Esophagus squamous epithelium (tissue), 5 donors: ENCODE data around the gene SPX. TPM values are rescaled to one million over a fixed set of nuclear protein-coding genes. Genes with fewer than 3 reads are reported as not detected.

ENCODE experiments used
- DNase-seq: peaks from one replicate; lab custom pipeline; 2025; lab: John Stamatoyannopoulos, UW
- H3K27ac ChIP-seq, 4 donors: fragments of 200-600 bp; sonication (generic); one replicate each; pipeline ENCODE4 v1.5.1; 2016 to 2019; ENCODE audit warnings: mild to moderate bottlenecking in 1 of 4
- H3K27me3 ChIP-seq, 4 donors: fragments of 200-600 bp; sonication (generic); 1 replicate in 3 of 4; 2 replicates in 1 of 4; pipeline versions ENCODE4 v1.5.1 to v1.6.0; 2017 to 2021; ENCODE audit warnings: antibody characterized with exemption in 1 of 4
- H3K36me3 ChIP-seq, 3 donors: fragments of 200-600 bp; sonication (generic); one replicate each; pipeline ENCODE4 v1.5.1; 2016 to 2019
- H3K4me1 ChIP-seq, 3 donors: fragments of 200-600 bp; sonication (generic); one replicate each; pipeline ENCODE4 v1.5.1; 2017 to 2019
- H3K4me3 ChIP-seq, 4 donors: fragments of 200-600 bp; sonication (generic); 1 replicate in 3 of 4; 2 replicates in 1 of 4; pipeline ENCODE4 v1.5.1; 2016 to 2019; ENCODE audit warnings: mild to moderate bottlenecking in 2 of 4, moderate library complexity in 1 of 4
- H3K9me3 ChIP-seq, 3 donors: fragments of 200-600 bp; sonication (generic); one replicate each; pipeline ENCODE4 v1.5.1; 2016 to 2019
- CTCF ChIP-seq, 6 experiments: fragments of 450-650 bp in 4 of 6; fragments of 200-600 bp in 2 of 6; sonication (generic) in 2 of 6; IDR thresholded peaks; one replicate each; pipeline ENCODE4 v1.5.1; 2016 to 2019; ENCODE audit warnings: antibody characterized with exemption in 6 of 6, mild to moderate bottlenecking in 4 of 6, moderate library complexity in 4 of 6
- POLR2A ChIP-seq, 4 donors: fragments of 450-650 bp; IDR thresholded peaks; one replicate each; pipeline ENCODE4 v1.6.1; 2017; ENCODE audit warnings: antibody characterized with exemption in 4 of 4, mild to moderate bottlenecking in 4 of 4, moderate library complexity in 3 of 4
- WGBS, 2 donors: methylation state at CpG; one replicate each; pipeline ENCODE4 v1.1.5; 2018; 5-methylcytosine and 5-hydroxymethylcytosine counted together
- intact Hi-C: fragments of 100-400 bp; cut with DNase I; formaldehyde crosslinking; loops from one replicate; pipeline ENCODE4 v1.15.0; 2022
- total RNA-seq, 4 donors: library from RNA; depleted of rRNA; stranded (reverse); fragments of >200 nt; gene quantifications; one replicate each; pipeline ENCODE4 v1.1.0, GENCODE V29; 2016
- donor health status: DM: yes; HTN: yes; CAD: no.

Gene SPX
- total RNA-seq, 4 donors from 2014 or later: not detected

- H3K4me1 ChIP-seq: no peaks in the 10 kb centered on the region
- intact Hi-C loops: no loop called here
- H3K36me3 ChIP-seq: peaks cover 0 to 41% (median 0%) of the 10 kb centered on the region in 3 donors
- no peaks in the 10 kb centered on the region for H3K9me3 ChIP-seq
- H3K4me3 ChIP-seq: no peak overlapping the region
- TF ChIP-seq POLR2A (IDR thresholded peaks at IDR 0.05): no peak
- no peak for TF ChIP-seq CTCF (IDR thresholded peaks at IDR 0.05)
- no peak overlapping the region for H3K27ac ChIP-seq
- no peaks in the 10 kb centered on the region for H3K27me3 ChIP-seq
- 62 to 86% methylated on average over 3 of the region's 3 CpGs for WGBS, 2 donors
- no peak for DNase-seq
These were observed 7.6 kb upstream of the SPX start for GRCh38 chr12:21518451-21518850.

GRCh38 chr12:21521541-21521940 is 4.6 kb upstream of the SPX start:
- H3K9me3 ChIP-seq: no peaks in the 10 kb centered on the region
- no peak for TF ChIP-seq CTCF (IDR thresholded peaks at IDR 0.05)
- TF ChIP-seq POLR2A (IDR thresholded peaks at IDR 0.05): no peak
- H3K4me1 ChIP-seq: no peaks in the 10 kb centered on the region
- peaks cover 0 to 13% (median 0%) of the 10 kb centered on the region in 3 donors for H3K36me3 ChIP-seq
- H3K27me3 ChIP-seq: peaks cover 0 to 5% (median 0%) of the 10 kb centered on the region in 4 donors
- H3K4me3 ChIP-seq: no peak overlapping the region
- 60 to 62% methylated on average over 1 of the region's 1 CpG for WGBS, 2 donors
- no peak overlapping the region for H3K27ac ChIP-seq
- DNase-seq: no peak
- intact Hi-C loops: no loop called here

GRCh38 chr12:21523148-21523547 is 2.9 kb upstream of the SPX start:
- intact Hi-C loops: no loop called here
- Histone ChIP-seq H3K27ac (no peak overlapping the region), H3K9me3 (no peaks in the 10 kb centered on the region)

GRCh38 chr12:21526721-21527345 is 737 bp downstream of the SPX start:
- intact Hi-C loops: no loop called here
- Histone ChIP-seq H3K27me3 (peaks cover 0 to 42% (median 4%) of the 10 kb centered on the region in 4 donors), H3K36me3 (no peaks in the 10 kb centered on the region), H3K4me1 (peaks cover 4 to 15% (median 9%) of the 10 kb centered on the region in 3 donors), H3K9me3 (no peaks in the 10 kb centered on the region), H3K27ac (no peak overlapping the region), H3K4me3 (peak overlapping the region; percentile 35 to 69 (median 56))
- TF ChIP-seq CTCF (IDR thresholded peaks at IDR 0.05): no peak
- no peak for TF ChIP-seq POLR2A (IDR thresholded peaks at IDR 0.05)
- DNase-seq: no peak
- WGBS, 2 donors: 33 to 41% methylated on average over 10 to 12 of the region's 12 CpGs

More at GRCh38 chr12:21523148-21523547, 2.9 kb upstream of the SPX start:
- H3K36me3 ChIP-seq: no peaks in the 10 kb centered on the region
- H3K27me3 ChIP-seq: peaks cover 0 to 21% (median 4%) of the 10 kb centered on the region in 4 donors
- TF ChIP-seq POLR2A (IDR thresholded peaks at IDR 0.05) (no peak), CTCF (IDR thresholded peaks at IDR 0.05) (no peak)
- peaks cover 4 to 13% (median 9%) of the 10 kb centered on the region in 3 donors for H3K4me1 ChIP-seq
- no peak for DNase-seq
- no peak overlapping the region for H3K4me3 ChIP-seq

GRCh38 chr12:21527451-21528180 is 1.5 kb downstream of the SPX start:
- H3K9me3 ChIP-seq: no peaks in the 10 kb centered on the region
- WGBS, 2 donors: 0 to 7% methylated on average over 1 to 17 of the region's 57 CpGs
- no peak for TF ChIP-seq CTCF (IDR thresholded peaks at IDR 0.05)
- no peak for TF ChIP-seq POLR2A (IDR thresholded peaks at IDR 0.05)
- no peak overlapping the region for H3K27ac ChIP-seq
- H3K27me3 ChIP-seq: peaks cover 0 to 42% (median 4%) of the 10 kb centered on the region in 4 donors
- intact Hi-C loops: no loop called here
- peak overlapping the region; percentile 35 to 69 (median 56) for H3K4me3 ChIP-seq
- no peak for DNase-seq
- H3K36me3 ChIP-seq: no peaks in the 10 kb centered on the region
- H3K4me1 ChIP-seq: peaks cover 4 to 15% (median 9%) of the 10 kb centered on the region in 3 donors
